Measurements from ENCODE around the gene PRG2. TPM values are rescaled to one million over a fixed set of nuclear protein-coding genes. Genes with fewer than 3 reads are reported as not detected.

Gene PRG2, protein sequence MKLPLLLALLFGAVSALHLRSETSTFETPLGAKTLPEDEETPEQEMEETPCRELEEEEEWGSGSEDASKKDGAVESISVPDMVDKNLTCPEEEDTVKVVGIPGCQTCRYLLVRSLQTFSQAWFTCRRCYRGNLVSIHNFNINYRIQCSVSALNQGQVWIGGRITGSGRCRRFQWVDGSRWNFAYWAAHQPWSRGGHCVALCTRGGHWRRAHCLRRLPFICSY
- not detected for total RNA-seq

DNA sequence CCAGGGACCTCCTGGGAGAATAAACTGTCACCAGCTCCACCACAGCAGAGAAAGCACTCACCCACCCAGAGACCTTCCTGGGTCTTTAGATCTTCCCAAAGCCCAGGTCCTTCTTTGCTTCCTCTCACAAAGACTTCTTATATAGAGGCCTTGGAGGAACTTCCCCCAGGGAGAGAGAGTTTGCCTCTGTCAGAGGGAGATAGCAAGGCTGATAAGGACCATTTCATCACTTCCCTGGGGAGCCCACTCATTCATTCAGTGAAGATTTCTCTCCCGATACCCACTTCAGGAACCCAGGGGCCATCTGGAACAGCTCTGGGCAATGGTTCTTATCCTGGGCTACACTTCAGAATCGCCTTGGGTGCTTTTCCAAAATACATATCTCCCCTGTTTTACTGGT, at the start of gene PRG2:
Gene PRG2 (minus strand): TSS at position 116 of the 400 bp plus-strand sequence. CDS start 706 bp downstream, outside the sequence.
- DNase-seq (ENCODE audit: low spot score) (no peak), ATAC-seq (no peak)
- intact Hi-C loops (cut with DNase I), result no loop called here

DNA sequence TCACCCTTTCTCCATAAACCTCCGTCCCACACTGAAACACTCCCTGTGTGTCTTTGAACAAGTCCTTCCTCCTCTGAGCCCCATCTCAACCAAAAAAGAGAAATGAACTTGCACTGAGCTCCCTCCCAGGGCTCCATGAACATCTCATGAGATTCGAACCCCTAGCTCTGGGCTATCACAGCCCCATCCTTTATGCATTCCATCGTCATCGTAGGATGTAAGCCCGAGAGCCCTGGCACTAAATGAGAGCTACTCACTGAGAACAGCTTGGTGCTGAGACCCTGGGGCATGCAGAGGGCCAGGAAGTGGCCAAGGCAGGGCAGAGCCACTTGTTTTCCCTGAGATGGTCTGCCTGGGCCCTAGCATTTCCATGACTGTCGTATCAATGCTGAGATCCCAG, 49.3 kb upstream of the PRG2 start:
- no peak for ATAC-seq

DNA sequence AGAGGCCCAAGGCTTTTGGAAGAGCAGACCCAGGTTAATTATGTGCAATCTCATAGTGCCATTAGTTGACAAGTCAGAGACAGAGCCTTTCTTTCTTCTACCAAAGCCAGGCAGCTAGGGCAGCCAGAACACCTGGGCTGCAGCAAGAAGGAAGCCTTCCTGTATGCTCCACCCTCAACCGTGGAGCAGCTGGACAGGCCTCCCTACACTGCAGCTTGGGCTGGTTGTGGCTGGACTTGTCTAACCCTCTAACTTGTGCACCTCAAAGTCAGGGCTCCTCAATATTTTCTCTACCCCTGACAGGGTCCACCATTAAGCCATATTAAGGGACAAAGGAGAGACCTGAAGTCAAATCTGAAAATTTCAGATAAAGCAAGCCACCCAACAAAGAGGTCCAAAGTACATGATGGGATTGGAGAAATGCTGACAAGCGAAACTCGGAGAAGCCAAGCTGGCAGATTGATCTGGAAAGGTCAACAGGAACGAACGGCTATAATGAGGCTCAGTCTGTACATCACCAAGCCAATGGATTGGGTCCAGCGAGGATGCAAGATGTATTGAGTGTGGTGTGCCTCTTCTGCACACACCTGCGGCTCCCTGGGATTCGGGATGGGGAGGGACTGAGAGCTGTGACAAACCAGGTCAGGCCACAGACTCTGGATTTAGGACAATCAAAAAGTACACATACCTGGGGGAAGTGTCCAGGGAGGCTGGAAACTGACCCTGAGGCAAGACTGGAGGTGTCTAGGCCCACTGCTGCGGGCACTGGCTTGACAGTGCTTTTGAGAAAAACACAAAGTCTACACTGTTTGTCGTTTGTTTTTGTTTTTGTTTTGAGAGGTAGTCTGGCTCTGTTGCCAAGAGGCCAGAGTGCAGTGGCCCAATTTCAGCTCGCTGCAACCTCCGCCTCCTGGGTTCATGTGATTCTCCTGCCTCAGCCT, 48.2 kb upstream of the PRG2 start:
- intact Hi-C loops (cut with DNase I), result no loop called here
- ATAC-seq (no peak), DNase-seq (ENCODE audit: low spot score) (no peak)

More for the DNA sequence above, 49.3 kb upstream of the PRG2 start:
- no peak for DNase-seq (ENCODE audit: low spot score)
- intact Hi-C loops (cut with DNase I), result no loop called here

DNA sequence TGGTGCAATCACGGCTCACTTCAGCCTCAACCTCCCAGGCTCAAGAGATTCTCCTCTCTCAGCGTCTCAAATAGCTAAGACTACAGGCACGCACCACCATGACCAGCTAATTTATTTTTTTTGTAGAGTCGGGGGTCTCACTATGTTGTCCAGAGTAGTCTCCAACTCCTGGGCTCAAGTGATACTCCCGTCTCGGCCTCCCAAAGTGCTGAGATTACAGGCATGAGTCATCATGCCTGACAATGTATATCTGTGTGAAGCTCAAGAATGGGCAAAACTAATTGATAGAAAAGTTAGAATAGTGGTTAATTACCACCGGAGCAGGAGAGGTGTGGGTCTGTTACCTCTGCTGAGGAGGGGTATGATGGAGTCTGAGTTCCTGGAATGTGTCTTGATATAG, 45.6 kb upstream of the PRG2 start:
- ATAC-seq (no peak), DNase-seq (ENCODE audit: low spot score) (no peak)
- intact Hi-C loops (cut with DNase I), result no loop called here

DNA sequence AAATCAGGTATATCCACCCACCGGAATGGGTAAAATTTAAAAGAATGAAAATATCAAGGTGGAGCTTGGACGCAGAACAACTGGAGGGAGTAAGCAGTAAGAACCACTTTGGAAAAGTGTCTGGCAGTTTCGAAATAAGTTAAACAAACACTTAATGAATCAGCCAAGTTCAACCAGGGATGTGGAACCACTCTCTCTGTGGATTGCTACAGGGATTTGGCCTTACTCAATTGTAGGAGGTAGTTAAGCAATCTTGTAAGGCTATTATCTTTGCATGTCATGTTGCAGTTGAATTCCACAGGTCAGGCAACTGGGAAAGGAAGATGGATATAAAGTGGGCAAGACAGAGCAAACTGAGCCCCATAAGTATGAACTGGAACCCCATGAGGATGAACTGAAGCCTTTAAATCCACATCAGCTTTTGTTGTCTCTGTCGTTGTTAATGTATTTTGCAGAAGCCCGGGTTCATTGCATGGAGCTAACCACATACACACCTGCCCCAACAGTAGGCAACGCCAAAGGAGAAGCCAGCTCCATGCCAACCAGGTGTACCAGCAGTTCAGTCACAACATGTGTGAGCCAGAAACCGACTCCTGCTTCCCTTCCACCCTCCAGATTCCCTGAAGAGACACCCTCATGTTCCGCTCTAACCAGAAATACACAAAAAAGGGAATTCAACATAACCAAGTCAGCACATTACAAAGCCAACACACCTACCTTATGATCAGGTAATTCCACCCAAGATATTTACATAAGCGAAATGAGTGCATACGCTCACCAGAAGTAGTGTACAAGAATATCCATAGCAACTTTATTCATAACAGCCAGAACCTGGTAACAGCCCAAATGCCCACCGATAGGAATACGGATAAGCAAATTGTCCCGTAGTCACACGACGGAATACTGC, 44.4 kb upstream of the PRG2 start:
- DNase-seq (ENCODE audit: low spot score), result no peak
- peak; percentile 93 for ATAC-seq
- intact Hi-C loops (cut with DNase I), result no loop called here

DNA sequence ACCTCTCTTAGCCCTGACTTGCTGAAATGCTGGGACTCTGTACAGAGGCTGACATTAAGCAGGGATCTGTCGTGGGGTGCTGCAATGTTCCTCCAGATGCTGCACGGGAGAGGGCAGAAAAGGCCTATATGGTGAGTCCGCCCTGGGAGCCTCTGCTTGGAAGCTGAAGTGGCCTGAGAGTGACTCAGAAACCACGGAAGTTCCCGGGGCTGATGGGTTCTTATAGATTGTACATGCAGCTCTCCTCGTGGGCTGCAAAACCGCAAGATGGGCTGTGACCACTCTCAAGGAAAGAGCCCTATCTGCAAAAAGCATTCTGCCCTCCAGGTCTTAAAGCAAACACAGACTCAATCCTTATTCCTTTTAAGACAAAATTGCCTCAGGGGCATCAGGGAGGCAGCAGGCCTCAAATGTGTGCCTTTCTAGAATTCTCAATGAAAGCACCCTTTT, 42.3 kb upstream of the PRG2 start:
- ATAC-seq, result no peak
- intact Hi-C loops (cut with DNase I), result no loop called here

DNA sequence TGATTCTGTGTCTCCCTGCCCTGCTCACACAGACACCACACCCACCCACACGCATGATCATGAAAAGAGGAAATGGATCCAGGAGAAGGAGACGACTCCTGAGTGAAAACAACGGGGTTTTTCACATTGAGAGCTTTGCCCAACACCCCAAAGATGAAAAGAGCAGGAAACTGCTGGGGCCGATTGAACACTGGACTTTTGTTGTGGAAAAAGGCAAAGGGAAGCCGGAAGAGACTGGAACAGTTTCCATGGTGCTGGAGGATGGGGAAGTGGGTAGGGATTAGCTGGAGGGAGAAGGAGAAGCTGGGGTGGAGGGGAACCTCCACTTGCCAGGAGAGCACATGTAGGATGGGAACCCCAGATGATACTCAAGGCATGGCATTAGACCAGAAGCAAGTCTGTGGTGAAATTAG, 41.7 kb upstream of the PRG2 start:
- DNase-seq (ENCODE audit: low spot score) (no peak), ATAC-seq (no peak)
- intact Hi-C loops (cut with DNase I), result no loop called here

More for the DNA sequence above, 42.3 kb upstream of the PRG2 start:
- no peak for DNase-seq (ENCODE audit: low spot score)

DNA sequence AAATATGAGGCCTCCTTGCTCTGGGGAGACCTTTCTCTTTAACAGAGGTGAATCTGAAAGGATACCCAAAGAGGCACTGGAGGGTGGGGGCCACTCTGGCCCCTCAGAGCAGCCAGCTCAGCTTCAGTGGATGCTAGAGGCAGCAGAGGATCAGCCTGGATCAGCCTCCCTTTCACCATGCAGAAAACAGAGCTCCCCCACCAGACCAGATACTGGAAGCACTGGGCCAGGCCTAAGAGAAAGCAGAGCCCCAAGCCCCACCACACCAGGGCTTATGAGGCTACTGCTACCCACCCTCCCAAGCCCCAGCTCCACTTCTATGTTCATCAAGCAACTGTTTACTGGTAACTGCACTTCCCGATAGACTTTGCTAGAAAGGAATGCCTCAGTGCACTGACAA, 40.5 kb upstream of the PRG2 start:
- intact Hi-C loops (cut with DNase I), result no loop called here
- DNase-seq (ENCODE audit: low spot score) (no peak), ATAC-seq (no peak)

DNA sequence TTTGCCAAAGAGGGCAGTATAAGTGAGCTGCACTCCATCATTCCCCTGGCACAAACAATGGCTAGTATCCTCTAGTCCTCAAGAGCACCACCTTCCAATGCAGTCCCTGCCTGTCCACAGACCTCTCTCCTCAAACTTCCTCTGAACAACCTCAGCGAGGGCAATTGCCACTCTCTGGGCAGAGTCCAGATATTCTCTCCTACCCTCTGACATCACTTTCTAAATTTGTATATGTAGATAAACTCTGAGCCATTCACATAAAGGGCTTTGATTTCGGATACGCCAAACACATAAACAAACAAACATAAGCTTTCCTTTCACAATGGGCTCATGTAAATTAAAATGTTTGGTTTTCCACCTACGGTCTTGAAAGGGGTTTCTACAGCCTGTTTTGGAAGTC, 39.5 kb upstream of the PRG2 start:
- intact Hi-C loops (cut with DNase I), result no loop called here
- DNase-seq (ENCODE audit: low spot score) (no peak), ATAC-seq (no peak)

DNA sequence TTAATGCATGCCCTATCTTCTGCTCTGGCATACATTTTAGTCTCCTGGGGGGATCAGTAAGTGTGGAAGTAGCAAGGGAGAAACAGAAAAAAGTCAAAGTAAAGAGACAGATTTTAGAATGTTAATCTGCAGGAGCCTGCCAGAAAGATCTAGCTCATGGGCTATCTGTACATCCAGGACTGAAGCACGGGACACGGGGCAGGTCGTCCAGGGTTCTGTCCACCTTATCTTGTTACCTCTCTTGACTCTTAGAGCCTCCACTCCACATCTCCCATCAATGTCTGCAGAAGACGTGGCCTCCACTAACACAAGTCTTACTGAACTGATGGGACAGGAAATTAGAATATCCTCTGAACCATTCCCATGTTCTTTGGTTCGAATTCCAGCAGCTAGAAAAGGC, 38.2 kb upstream of the PRG2 start:
- DNase-seq (ENCODE audit: low spot score) (no peak), ATAC-seq (no peak)
- intact Hi-C loops (cut with DNase I), result no loop called here

DNA sequence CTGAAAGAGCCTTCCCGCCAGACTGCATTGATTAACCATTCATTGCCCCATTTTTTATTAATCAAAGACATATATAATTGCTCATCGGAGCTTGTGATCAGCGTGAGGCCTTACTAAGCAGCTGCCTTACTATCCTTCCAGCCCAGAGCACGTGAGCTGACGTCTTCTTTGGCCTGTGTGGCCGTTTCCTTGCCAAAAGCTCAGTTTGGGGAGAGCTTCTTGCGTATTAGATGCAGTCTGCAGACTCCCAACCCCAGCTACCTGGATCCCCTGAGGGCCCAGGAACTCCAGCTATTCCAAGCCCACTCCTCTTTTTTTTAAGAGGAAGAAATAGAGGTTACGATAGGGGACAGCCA, 37.3 kb upstream of the PRG2 start:
- DNase-seq (ENCODE audit: low spot score) (peak; percentile 93), ATAC-seq (peak; percentile 80)

DNA sequence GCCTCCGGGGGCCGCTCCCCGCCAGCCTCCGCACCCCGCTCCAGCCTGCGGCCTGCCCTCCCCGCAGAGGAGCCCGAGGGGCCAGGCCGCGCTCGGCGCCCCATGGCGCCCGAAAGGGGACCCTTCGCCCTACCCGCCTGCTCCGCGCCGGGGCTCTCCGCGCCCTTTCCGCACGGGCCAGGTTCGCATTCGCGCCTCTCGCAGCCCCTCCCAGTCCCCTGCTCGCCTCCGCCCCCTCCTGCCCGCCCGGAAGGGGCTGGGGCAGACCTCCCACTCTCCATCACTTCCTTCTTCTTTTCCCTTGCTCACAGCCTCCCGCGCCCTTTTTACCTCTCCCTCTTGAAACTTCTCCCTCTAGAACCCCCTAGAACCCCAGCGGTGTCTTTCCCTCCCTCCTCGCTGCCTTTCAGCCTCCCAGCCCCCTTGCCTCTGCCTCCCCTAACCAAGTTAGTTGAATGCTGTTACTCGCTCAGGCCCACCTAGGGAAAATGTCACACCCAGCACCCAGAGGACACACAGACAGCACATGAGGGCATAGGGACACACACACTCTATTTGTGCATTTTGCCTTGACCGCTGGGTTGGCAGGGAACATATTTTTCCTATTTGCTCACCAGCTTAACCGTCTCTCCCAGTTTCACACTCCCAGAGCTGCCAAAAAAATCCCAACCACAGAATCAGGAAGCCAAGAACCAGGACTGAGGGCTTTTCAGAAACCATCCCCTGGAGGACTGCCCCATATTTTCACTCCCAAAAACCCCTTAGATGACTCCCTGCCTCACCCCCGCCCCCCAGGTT, 36.7 kb upstream of the PRG2 start, which contains the start of gene SLC43A3:
Gene SLC43A3 (minus strand): TSS at position 193 of the 798 bp plus-strand sequence. CDS start 949 bp downstream, outside the sequence.
- peak; percentile 91 for DNase-seq (ENCODE audit: low spot score)
- peak; percentile 83 for ATAC-seq
- intact Hi-C loops (cut with DNase I), result no loop called here

More for the DNA sequence above, 37.3 kb upstream of the PRG2 start:
- intact Hi-C loops (cut with DNase I), result no loop called here

DNA sequence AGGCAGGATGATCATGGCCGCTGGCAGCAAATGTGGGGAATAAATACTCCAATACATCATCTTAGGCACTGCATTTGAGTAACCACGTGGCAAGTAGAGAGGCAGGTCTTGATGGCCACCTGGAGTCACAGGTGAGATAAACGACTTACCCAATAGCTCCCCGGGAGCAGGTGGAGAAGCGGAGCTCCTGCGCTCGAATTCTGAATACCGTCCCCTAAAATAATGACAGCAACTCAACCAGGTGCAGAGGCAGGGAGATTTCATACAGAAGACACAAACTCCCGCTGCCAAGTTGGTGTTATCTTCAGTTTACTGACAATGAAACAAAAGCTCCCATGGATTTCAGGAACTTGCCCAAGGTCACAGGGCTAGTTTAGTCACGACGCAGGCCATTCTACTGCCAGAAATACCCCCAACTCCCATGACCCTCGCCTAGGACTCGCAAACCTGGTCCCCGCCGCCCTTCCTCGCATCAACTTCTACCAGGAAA, 36.0 kb upstream of the PRG2 start:
- no peak for DNase-seq (ENCODE audit: low spot score)
- intact Hi-C loops (cut with DNase I), result no loop called here
- ATAC-seq, result no peak

DNA sequence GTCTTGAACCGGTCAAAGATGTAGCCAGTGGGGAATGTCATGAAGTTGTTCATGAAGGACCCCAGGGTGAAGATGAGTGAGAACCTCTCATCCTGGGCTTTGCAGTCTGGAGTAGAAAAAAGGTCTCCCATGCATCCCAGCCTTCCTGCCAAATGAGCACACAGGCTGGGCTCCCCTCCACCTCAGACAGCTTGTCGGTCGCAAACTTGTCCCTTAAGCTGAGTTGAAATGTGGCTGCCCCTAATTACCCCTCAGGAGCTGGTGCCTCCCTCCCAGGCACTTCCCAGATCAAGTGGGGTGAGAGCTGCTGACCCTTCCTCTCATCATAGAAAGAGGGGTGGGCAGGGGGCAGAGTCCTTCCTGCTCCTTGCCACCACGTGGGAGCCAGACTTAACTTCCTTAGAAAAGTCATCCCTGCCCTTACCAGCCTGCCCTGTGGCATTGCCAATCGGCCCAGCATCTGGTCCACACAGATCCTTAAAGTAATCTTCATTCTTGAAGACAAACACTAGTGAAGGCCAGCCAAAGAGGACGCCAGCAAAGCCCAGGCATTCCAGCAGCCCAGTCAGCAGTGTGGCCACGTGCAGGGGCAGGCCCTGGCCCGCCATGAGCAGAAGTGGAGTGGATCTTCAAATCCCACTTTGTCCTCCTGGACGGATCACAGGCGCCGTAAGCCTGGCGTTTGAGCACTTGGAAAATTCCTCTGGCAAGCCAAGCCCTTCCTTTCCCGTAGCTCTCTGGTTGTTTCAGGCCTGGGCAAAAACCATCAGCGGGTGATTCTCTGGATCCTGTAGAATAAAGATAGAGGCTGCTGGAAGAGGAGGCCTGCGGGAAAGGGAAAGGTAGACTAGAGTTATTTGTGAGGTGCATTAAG, 35.4 kb upstream of the PRG2 start:
- intact Hi-C loops (cut with DNase I), result no loop called here
- DNase-seq (ENCODE audit: low spot score) (peak; percentile 82), ATAC-seq (peak; percentile 70)

DNA sequence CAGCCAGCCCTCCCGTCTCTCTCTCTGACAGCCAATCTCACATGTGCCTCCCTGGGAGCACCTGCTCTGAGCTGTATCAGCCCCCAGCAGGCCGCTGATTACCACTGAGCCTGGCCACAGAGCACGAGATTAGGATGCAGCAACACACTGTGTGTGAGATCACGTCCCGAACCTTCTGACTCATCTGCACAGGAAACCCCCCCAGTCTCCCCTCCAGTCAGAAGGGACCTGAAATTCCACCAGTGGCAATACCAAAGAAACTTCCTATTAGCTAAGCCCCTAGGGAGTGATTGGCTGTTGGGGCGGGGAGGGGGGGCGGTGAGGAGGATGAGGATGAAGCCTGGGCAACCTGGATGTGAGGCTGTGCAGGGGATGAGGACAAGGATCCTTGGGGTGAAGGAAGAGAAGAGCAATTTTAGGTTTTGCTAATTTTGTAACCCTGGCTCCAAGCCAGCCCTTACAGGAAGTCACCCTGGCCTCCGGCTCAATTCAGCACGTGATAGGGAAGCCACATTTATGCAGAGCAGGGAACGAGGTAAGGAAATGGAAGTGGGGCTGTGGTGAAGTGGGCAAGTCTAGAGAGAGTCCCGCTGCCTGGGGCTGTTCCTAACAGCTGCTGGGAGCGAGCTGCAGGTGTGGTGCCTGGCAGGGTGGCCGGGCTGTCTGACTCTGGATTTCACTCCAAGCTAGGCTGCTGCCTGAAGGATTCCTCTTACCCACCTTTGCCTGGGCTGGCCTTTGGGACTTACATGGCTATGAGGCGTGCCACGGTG, 34.5 kb upstream of the PRG2 start:
- intact Hi-C loops (cut with DNase I), result no loop called here
- ATAC-seq (peak; percentile 68), DNase-seq (ENCODE audit: low spot score) (peak; percentile 83)

DNA sequence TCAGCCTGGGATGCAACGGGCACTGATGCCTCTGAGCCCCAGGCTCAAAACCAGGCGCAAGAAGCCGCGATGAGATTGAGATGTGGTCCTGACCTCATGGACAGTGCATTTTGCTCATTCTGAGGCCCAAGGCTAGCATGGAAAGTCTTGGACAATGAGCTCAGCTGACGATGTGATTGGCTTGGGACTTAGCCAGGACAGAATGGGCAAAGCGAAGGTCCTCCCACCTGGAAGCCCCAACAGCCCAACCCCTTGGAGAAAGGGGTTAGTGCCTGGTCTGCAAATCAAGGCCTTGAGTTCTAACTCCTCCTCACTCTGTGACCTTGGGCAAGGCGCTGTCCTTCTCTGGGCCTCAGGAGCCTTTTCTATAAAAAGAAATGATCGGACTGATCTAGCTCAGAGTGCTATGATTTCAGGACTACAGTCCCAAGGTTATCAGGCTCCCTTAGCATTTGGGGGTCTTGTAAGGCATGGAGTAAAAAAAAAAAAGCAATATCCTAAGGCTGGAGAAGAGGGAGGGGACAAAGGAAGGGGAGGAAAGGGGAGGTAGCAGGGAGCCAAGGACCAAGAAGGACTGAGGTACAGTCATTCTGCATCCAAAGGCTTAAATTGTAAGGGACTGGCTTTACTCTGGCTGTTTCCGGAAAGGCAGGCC, 33.8 kb upstream of the PRG2 start:
- ATAC-seq (no peak), DNase-seq (ENCODE audit: low spot score) (no peak)
- intact Hi-C loops (cut with DNase I), result no loop called here

All from sciatic nerve (tissue), 2 donors.